ENCODE measurements around the gene SLCO3A1. TPM values are rescaled to one million over a fixed set of nuclear protein-coding genes. Genes with fewer than 3 reads are reported as not detected.
A peak's percentile ranks its signal among the peaks of the same experiment; 100 is the strongest.

SLCO3A1 gene
- total RNA-seq, 2 experiments from 2014 or later, result 8.5 to 40.0 TPM

DNA sequence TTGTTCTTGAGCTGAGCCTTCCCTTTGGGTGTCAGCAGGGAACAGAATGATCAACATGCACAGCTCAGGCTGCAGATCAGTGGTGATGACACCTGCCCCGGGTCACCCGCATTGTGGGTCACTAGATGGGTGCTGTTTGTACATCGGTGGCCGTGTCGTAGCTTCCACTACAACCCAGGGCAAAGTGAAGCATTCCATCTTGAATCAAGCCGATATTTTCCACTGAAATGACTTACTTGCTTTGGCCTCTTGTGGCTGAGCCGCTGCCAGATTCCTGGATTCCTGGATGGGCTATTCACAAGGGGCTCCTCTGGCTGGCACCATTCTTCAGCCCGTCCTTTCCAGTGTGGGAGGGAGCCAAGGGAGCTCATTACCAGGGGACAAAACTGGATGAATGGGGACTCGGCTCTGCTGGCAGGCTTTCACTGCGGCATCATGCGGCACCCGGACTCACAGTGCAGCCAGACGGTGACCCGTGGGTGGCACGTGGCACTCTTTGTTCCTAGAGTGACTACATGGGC, 65.6 kb downstream of the SLCO3A1 start:
- no peak overlapping the region for H3K4me3 ChIP-seq (ENCODE audit: low read depth, low read length, poor library complexity, severe bottlenecking)
- no peak overlapping the region for H2AFZ ChIP-seq (ENCODE audit: low read length)
- ChIA-PET POLR2A (interaction anchor here (0.7 to 2.5 kb wide), 3 partner anchors 8 to 56 kb away, joined by 3 to 7 read pairs (median 3); no protein-coding TSS in a partner anchor), CTCF (ENCODE audit: unreplicated experiment) (no interaction called here)
- intact Hi-C loops (cut with micrococcal nuclease; ENCODE audit: unreplicated experiment), result no loop called here
- no TSS peak for BruUV-seq (replicated peaks)
- H3K4me1 ChIP-seq (ENCODE audit: insufficient read depth, low read length, poor library complexity, severe bottlenecking), result peaks cover 69% of the 10 kb centered on the region
- H3K36me3 ChIP-seq (ENCODE audit: insufficient read depth, low read length), result peaks cover 18% of the 10 kb centered on the region
- H3K27ac ChIP-seq (ENCODE audit: low read depth, low read length, poor library complexity, severe bottlenecking), result no peak overlapping the region
- no peak for DNase-seq (ENCODE audit: low spot score)
- H4K20me1 ChIP-seq (ENCODE audit: insufficient read depth, low read length), result no peaks in the 10 kb centered on the region
- no peak overlapping the region for H3K4me2 ChIP-seq (ENCODE audit: low read length)
- H3K79me2 ChIP-seq (ENCODE audit: insufficient read depth, low read depth, low read length), result peaks cover 36% of the 10 kb centered on the region; the same call in 1 of the 2 replicates
- H3K9me2 ChIP-seq (ENCODE audit: insufficient read depth, low read length), result no peaks in the 10 kb centered on the region
- TF ChIP-seq, protein P1, sequence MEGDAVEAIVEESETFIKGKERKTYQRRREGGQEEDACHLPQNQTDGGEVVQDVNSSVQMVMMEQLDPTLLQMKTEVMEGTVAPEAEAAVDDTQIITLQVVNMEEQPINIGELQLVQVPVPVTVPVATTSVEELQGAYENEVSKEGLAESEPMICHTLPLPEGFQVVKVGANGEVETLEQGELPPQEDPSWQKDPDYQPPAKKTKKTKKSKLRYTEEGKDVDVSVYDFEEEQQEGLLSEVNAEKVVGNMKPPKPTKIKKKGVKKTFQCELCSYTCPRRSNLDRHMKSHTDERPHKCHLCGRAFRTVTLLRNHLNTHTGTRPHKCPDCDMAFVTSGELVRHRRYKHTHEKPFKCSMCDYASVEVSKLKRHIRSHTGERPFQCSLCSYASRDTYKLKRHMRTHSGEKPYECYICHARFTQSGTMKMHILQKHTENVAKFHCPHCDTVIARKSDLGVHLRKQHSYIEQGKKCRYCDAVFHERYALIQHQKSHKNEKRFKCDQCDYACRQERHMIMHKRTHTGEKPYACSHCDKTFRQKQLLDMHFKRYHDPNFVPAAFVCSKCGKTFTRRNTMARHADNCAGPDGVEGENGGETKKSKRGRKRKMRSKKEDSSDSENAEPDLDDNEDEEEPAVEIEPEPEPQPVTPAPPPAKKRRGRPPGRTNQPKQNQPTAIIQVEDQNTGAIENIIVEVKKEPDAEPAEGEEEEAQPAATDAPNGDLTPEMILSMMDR (conservative IDR thresholded peaks at IDR 0.05; ENCODE audit: low read length), result no peak
- no peak for TF ChIP-seq EZH2phosphoT487 (IDR thresholded peaks at IDR 0.05; ENCODE audit: borderline replicate concordance, low read depth, low read length)
- H3K9me3 ChIP-seq (ENCODE audit: low read length), result no peaks in the 10 kb centered on the region

DNA sequence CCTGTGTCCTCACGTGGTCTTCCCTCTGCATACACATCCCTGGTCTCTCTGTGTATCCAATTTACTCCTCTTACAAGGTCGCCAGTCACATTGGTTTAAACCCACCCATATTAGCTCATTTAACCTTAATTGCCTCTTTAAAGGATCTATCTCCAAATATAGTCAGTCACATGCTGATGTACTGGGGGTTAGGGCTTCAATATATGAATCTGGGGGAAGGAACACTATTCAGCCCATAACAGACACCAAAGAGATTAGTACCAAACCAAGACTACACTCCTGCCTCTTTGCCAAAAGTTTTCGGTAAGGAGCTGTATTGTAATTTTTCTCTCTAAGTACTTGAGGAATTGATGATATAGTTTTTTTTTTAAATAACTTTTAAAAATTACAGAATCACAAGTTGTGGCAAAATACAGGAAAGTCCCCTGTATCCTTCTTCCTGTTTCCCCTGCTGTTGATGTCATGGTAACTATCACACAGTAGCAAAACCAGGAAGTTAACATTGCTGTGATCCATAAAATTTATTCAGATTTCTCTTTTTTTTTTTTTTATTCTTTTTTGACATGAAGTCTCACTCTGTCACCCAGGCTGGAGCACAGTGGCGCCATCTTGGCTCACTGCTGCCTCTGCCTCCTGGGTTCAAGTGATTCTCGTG, 67.8 kb downstream of the SLCO3A1 start:
- no peak overlapping the region for H3K4me3 ChIP-seq (ENCODE audit: low read depth, low read length, poor library complexity, severe bottlenecking)
- intact Hi-C loops (cut with micrococcal nuclease; ENCODE audit: unreplicated experiment), result no loop called here
- H3K79me2 ChIP-seq (ENCODE audit: insufficient read depth, low read depth, low read length), result peaks cover 35% of the 10 kb centered on the region; the same call in 1 of the 2 replicates
- no peaks in the 10 kb centered on the region for H3K9me2 ChIP-seq (ENCODE audit: insufficient read depth, low read length)
- H3K36me3 ChIP-seq (ENCODE audit: insufficient read depth, low read length), result peaks cover 17% of the 10 kb centered on the region
- H2AFZ ChIP-seq (ENCODE audit: low read length), result no peak overlapping the region
- H3K9me3 ChIP-seq (ENCODE audit: low read length), result no peaks in the 10 kb centered on the region
- no peak for DNase-seq (ENCODE audit: low spot score)
- POLR2A ChIA-PET, result interaction anchor here (2.5 kb wide), 1 partner anchor 14 kb away, joined by 7 read pairs; no protein-coding TSS in a partner anchor
- peak overlapping the region; percentile 10 for H3K27ac ChIP-seq (ENCODE audit: low read depth, low read length, poor library complexity, severe bottlenecking)
- CTCF ChIA-PET (ENCODE audit: unreplicated experiment), result no interaction called here
- 0 out of 2 replicates have a peak, but pooled peaks cover 4% of the 10 kb centered on the region for H4K20me1 ChIP-seq (ENCODE audit: insufficient read depth, low read length)
- H3K4me2 ChIP-seq (ENCODE audit: low read length), result peak overlapping the region; percentile 35; the same call in 1 of the 2 replicates
- peaks cover 55% of the 10 kb centered on the region for H3K4me1 ChIP-seq (ENCODE audit: insufficient read depth, low read length, poor library complexity, severe bottlenecking)
- BruUV-seq (replicated peaks), result no TSS peak
- TF ChIP-seq, protein P1 (conservative IDR thresholded peaks at IDR 0.05; ENCODE audit: low read length), result no peak
- no peak for TF ChIP-seq EZH2phosphoT487 (IDR thresholded peaks at IDR 0.05; ENCODE audit: borderline replicate concordance, low read depth, low read length)

DNA sequence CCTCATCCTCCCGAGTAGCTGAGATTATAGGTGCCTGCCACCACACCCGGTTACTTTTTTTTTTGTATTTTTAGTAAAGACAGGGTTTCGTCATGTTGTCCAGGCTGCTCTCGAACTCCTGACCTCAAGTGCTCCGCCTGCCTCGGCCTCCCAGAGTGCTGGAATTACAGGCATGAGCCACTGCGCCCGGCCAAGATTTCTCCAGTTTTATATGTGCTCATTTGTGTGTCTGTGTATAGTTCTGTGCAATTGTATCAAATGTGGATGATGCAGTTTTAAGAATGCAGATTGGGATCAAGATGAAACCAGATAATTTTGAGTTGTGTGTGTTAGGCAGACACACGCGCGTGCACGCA, 68.3 kb downstream of the SLCO3A1 start:
- no peak for DNase-seq (ENCODE audit: low spot score)
- Histone ChIP-seq H3K36me3 (ENCODE audit: insufficient read depth, low read length) (peaks cover 12% of the 10 kb centered on the region; the same call in 1 of the 2 replicates), H3K27ac (ENCODE audit: low read depth, low read length, poor library complexity, severe bottlenecking) (no peak overlapping the region), H4K20me1 (ENCODE audit: insufficient read depth, low read length) (0 out of 2 replicates have a peak, but pooled peaks cover 4% of the 10 kb centered on the region), H3K9me3 (ENCODE audit: low read length) (no peaks in the 10 kb centered on the region), H3K4me1 (ENCODE audit: insufficient read depth, low read length, poor library complexity, severe bottlenecking) (peaks cover 52% of the 10 kb centered on the region), H2AFZ (ENCODE audit: low read length) (no peak overlapping the region), H3K4me3 (ENCODE audit: low read depth, low read length, poor library complexity, severe bottlenecking) (no peak overlapping the region), H3K4me2 (ENCODE audit: low read length) (0 out of 2 replicates have a peak overlapping the region, but pooled peaks have one; percentile 35), H3K9me2 (ENCODE audit: insufficient read depth, low read length) (no peaks in the 10 kb centered on the region), H3K79me2 (ENCODE audit: insufficient read depth, low read depth, low read length) (peaks cover 40% of the 10 kb centered on the region; the same call in 1 of the 2 replicates)
- intact Hi-C loops (cut with micrococcal nuclease; ENCODE audit: unreplicated experiment), result no loop called here
- no TSS peak for BruUV-seq (replicated peaks)
- ChIA-PET POLR2A (no interaction called here), CTCF (ENCODE audit: unreplicated experiment) (no interaction called here)
- TF ChIP-seq, protein P1 (conservative IDR thresholded peaks at IDR 0.05; ENCODE audit: low read length), result no peak
- no peak for TF ChIP-seq EZH2phosphoT487 (IDR thresholded peaks at IDR 0.05; ENCODE audit: borderline replicate concordance, low read depth, low read length)
